COLO668 (cell line): ENCODE results near the gene SLCO2A1.

Experiments
- DNase-seq: peaks from one replicate; lab custom pipeline; 2025; ENCODE audit not compliant: unreplicated experiment; lab: John Stamatoyannopoulos, UW

Gene SLCO2A1

GRCh38 chr3:134035836-134036235, 6.1 kb upstream of the SLCO2A1 start:
- no peak for DNase-seq

GRCh38 chr3:134034005-134034785, 4.5 kb upstream of the SLCO2A1 start:
- DNase-seq, result no peak

GRCh38 chr3:134033315-134033996, 3.7 kb upstream of the SLCO2A1 start:
- DNase-seq, result no peak

- DNase-seq, result no peak
Observed at GRCh38 chr3:134031348-134031915, 1.7 kb upstream of the SLCO2A1 start.

GRCh38 chr3:134030379-134031347, 938 bp upstream of the SLCO2A1 start:
- DNase-seq, result peak; percentile 39

GRCh38 chr3:134029256-134029733, 430 bp downstream of the SLCO2A1 start:
- DNase-seq, result peak; percentile 51

GRCh38 chr3:134028486-134029255, 1.1 kb downstream of the SLCO2A1 start:
- no peak for DNase-seq

GRCh38 chr3:134027631-134028030, 2.1 kb downstream of the SLCO2A1 start:
- no peak for DNase-seq

GRCh38 chr3:134020135-134020680, 9.5 kb downstream of the SLCO2A1 start:
- DNase-seq, result no peak

GRCh38 chr3:134018850-134019249, 10.9 kb downstream of the SLCO2A1 start:
- DNase-seq, result no peak

GRCh38 chr3:134018406-134018805, 11.3 kb downstream of the SLCO2A1 start:
- DNase-seq, result no peak

GRCh38 chr3:134017490-134017889, 12.2 kb downstream of the SLCO2A1 start:
- no peak for DNase-seq

- DNase-seq, result no peak
Observed at GRCh38 chr3:134014270-134014669, 15.5 kb downstream of the SLCO2A1 start.

GRCh38 chr3:134013280-134013679, 16.4 kb downstream of the SLCO2A1 start:
- no peak for DNase-seq

- no peak for DNase-seq
Observed at GRCh38 chr3:134009345-134010000, 20.3 kb downstream of the SLCO2A1 start.

- no peak for DNase-seq
Observed at GRCh38 chr3:134008630-134009156, 21.0 kb downstream of the SLCO2A1 start.

GRCh38 chr3:134007819-134008218, 21.9 kb downstream of the SLCO2A1 start:
- no peak for DNase-seq

- no peak for DNase-seq
Observed at GRCh38 chr3:134004841-134005240, 24.9 kb downstream of the SLCO2A1 start.

GRCh38 chr3:134003066-134003465, 26.7 kb downstream of the SLCO2A1 start:
- DNase-seq, result no peak
